HepG2 (cell line): ENCODE data around the gene MICB. TPM values are rescaled to one million over a fixed set of nuclear protein-coding genes. Genes with fewer than 3 reads are reported as not detected.

Experiments used
- CENPBD1 ChIP-seq: sonication (generic); formaldehyde crosslinking; IDR thresholded peaks from 2 replicates; pipeline ENCODE4 v1.8.0; 2022; ENCODE audit warnings: missing genetic modification reagents, low read depth, mild to moderate bottlenecking, borderline replicate concordance
- CHD4 ChIP-seq: fragments of 200-600 bp; sonication (generic); IDR thresholded peaks from 2 replicates; pipeline ENCODE4 v1.7.0; 2017; ENCODE audit warnings: mild to moderate bottlenecking, low read length, borderline replicate concordance
- DR1 ChIP-seq: sonication (generic); formaldehyde crosslinking; IDR thresholded peaks from 2 replicates; pipeline ENCODE4 v1.8.0; 2021; ENCODE audit warnings: mild to moderate bottlenecking, missing genetic modification reagents, inconsistent platforms
- GABPB1 ChIP-seq: IDR thresholded peaks from 2 replicates; pipeline ENCODE4 v1.6.1; 2016; ENCODE audit warnings: mild to moderate bottlenecking, missing genetic modification reagents, moderate library complexity, missing compliant biosample characterization
- HIVEP1 ChIP-seq: sonication (generic); formaldehyde crosslinking; IDR thresholded peaks from 2 replicates; pipeline ENCODE4 v1.4.0; 2020; ENCODE audit warnings: mild to moderate bottlenecking, missing genetic modification reagents
- NR3C1 ChIP-seq: sonication (generic); formaldehyde crosslinking; IDR thresholded peaks from 2 replicates; pipeline ENCODE4 v1.4.0; 2020; ENCODE audit warnings: missing genetic modification reagents
- RAD51 ChIP-seq: fragments of 450-650 bp; IDR thresholded peaks from 2 replicates; pipeline ENCODE4 v1.6.1; 2016; ENCODE audit warnings: borderline replicate concordance
- SMARCE1 ChIP-seq: fragments of 450-650 bp; IDR thresholded peaks from 2 replicates; pipeline ENCODE4 v1.6.1; 2017; ENCODE audit warnings: borderline replicate concordance
- SOX5 ChIP-seq: IDR thresholded peaks from 2 replicates; pipeline ENCODE4 v1.6.1; 2016; ENCODE audit warnings: borderline replicate concordance
- SRF ChIP-seq: IDR thresholded peaks from 2 replicates; pipeline ENCODE4 v1.6.1; 2011; ENCODE audit warnings: mild to moderate bottlenecking, low read depth, low read length, moderate library complexity
- TFDP2 ChIP-seq: sonication (generic); formaldehyde crosslinking; IDR thresholded peaks from 2 replicates; pipeline ENCODE4 v1.4.0; 2020; ENCODE audit warnings: missing genetic modification reagents
- TGIF2 ChIP-seq: IDR thresholded peaks from 2 replicates; pipeline ENCODE4 v1.6.1; 2016; ENCODE audit warnings: control low read depth, missing compliant biosample characterization
- THYN1 ChIP-seq: sonication (generic); formaldehyde crosslinking; IDR thresholded peaks from 2 replicates; pipeline ENCODE4 v1.8.1; 2023; ENCODE audit warnings: low read depth, mild to moderate bottlenecking, moderate library complexity, missing genetic modification reagents, borderline replicate concordance
- TOPORS ChIP-seq: sonication (generic); formaldehyde crosslinking; IDR thresholded peaks from 2 replicates; pipeline ENCODE4 v1.8.0; 2023; ENCODE audit warnings: mild to moderate bottlenecking, missing genetic modification reagents
- ZBTB42 ChIP-seq: sonication (generic); formaldehyde crosslinking; IDR thresholded peaks from 2 replicates; pipeline ENCODE4 v1.5.0; 2020; ENCODE audit warnings: mild to moderate bottlenecking, missing genetic modification reagents
- ZNF101 ChIP-seq: sonication (generic); formaldehyde crosslinking; IDR thresholded peaks from 2 replicates; pipeline ENCODE4 v1.4.0; 2020; ENCODE audit warnings: mild to moderate bottlenecking, low read depth, missing genetic modification reagents, borderline replicate concordance
- ZNF142 ChIP-seq: sonication (generic); formaldehyde crosslinking; IDR thresholded peaks from 2 replicates; pipeline ENCODE4 v1.4.0; 2020; ENCODE audit warnings: missing genetic modification reagents
- ZNF317 ChIP-seq: sonication (generic); formaldehyde crosslinking; IDR thresholded peaks from 2 replicates; pipeline ENCODE4 v1.5.0; 2020; ENCODE audit warnings: mild to moderate bottlenecking, missing genetic modification reagents
- ZNF543 ChIP-seq: sonication (generic); formaldehyde crosslinking; IDR thresholded peaks from 2 replicates; pipeline ENCODE4 v1.4.0; 2020; ENCODE audit warnings: mild to moderate bottlenecking, missing genetic modification reagents
- ZNF713 ChIP-seq: sonication (generic); formaldehyde crosslinking; IDR thresholded peaks from 2 replicates; pipeline ENCODE4 v1.4.0; 2020; ENCODE audit warnings: mild to moderate bottlenecking, missing genetic modification reagents
- ZNF746 ChIP-seq: sonication (generic); formaldehyde crosslinking; IDR thresholded peaks from 2 replicates; pipeline ENCODE4 v1.8.0; 2022; ENCODE audit warnings: mild to moderate bottlenecking, missing genetic modification reagents
- ZNF792 ChIP-seq: IDR thresholded peaks from 2 replicates; pipeline ENCODE4 v1.6.1; 2016
- polyA plus RNA-seq, 8 experiments: library from polyadenylated mRNA; depleted of rRNA in 3 of 8; stranded (reverse) in 7 of 8; unstranded in 1 of 8; fragments of >200 nt; fragmentation: Illumina TruSeq in 4 of 8; extraction: Trizol in 4 of 8; gene quantifications; 2 replicates each; pipeline versions ENCODE4 v1.2.1 to v1.2.3, GENCODE V29; 2011 to 2016; ENCODE audit warnings: low read depth in 4 of 8, missing spikeins in 1 of 8, mixed read lengths in 1 of 8; ENCODE audit not compliant: insufficient read depth in 1 of 8
- total RNA-seq, 5 experiments: library from RNA; depleted of rRNA; stranded (reverse); fragments of >200 nt; fragmentation: Illumina TruSeq; extraction: Trizol; gene quantifications; 2 replicates each; pipeline ENCODE4 v1.2.3, GENCODE V29; 2016; ENCODE audit warnings: low read depth in 1 of 5
- TF ChIP-seq, protein P1 (sequence below): sonication (generic); formaldehyde crosslinking; IDR thresholded peaks from 2 replicates; pipeline ENCODE4 v1.9.0; 2021; ENCODE audit warnings: missing genetic modification reagents, mild to moderate bottlenecking, borderline replicate concordance

The MICB gene
- total and polyA plus RNA-seq, 2 of the 13 experiments (the other 11 are each of a cell fraction or from before 2014, with no cell fraction given), result 12.5 to 12.8 TPM

DNA sequence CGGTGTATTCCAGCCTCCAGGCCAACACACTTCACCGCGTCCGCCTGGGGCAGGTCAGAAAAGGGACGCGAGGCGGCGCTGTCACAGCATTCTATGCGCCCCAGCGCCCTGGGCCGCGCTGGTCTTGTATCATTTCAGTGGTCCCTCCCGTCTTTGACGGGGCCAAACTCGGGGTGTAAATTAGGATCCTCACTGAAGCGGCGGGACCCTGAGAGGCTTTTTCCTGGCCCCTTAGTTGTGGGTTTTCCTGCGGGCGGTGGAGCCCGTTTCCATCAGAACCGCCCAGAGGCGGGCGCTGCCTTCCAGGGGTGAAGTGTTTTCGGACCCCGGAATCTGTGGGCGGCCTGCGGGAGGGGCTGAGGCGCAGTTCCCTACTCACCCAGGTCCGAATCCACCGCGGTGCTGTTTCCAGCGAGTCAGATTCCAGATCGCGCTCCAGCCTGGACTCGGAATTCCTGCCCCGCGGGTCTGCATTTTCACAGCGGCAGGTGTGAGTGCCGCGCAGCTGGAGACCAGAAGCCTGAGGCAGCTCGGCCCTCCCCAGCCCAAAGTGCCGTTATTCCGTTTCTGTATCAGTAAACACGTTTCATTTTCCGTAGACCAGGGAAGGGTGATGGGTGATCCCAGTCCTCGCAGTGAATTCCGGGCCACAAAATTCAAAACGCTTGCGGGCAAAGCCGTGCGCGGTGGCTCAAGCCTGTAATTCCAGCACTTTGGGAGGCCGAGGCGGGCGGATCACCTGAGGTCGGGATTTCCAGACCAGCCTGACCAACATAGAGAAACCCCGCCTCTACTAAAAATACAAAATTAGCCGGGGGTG lies 3.9 kb upstream of the MICB start (continued):
- TF ChIP-seq, protein P1, sequence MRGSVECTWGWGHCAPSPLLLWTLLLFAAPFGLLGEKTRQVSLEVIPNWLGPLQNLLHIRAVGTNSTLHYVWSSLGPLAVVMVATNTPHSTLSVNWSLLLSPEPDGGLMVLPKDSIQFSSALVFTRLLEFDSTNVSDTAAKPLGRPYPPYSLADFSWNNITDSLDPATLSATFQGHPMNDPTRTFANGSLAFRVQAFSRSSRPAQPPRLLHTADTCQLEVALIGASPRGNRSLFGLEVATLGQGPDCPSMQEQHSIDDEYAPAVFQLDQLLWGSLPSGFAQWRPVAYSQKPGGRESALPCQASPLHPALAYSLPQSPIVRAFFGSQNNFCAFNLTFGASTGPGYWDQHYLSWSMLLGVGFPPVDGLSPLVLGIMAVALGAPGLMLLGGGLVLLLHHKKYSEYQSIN (CRISPR knock-in tag), result no peak
- TF ChIP-seq ZNF746 (CRISPR knock-in tag) (no peak), DR1 (no peak), ZBTB42 (CRISPR knock-in tag) (no peak), TGIF2 (CRISPR knock-in tag) (no peak), CHD4 (no peak), ZNF543 (0 out of 2 replicates have a peak, but pooled peaks have one; percentile 23), THYN1 (CRISPR knock-in tag) (no peak), ZNF792 (CRISPR knock-in tag) (peak; percentile 59; the same call in 1 of the 2 replicates), ZNF142 (CRISPR knock-in tag) (no peak), SOX5 (CRISPR knock-in tag) (no peak), HIVEP1 (no peak), CENPBD1 (CRISPR knock-in tag) (no peak), SMARCE1 (no peak), SRF (no peak), GABPB1 (peak; percentile 51), ZNF101 (CRISPR knock-in tag) (no peak), ZNF317 (0 out of 2 replicates have a peak, but pooled peaks have one; percentile 17), RAD51 (no peak), NR3C1 (CRISPR knock-in tag) (no peak), TOPORS (CRISPR knock-in tag) (peak; percentile 57; the same call in 1 of the 2 replicates), ZNF713 (CRISPR knock-in tag) (no peak), TFDP2 (CRISPR knock-in tag) (no peak)
